ENCODE data around the gene WDR17.

DNA sequence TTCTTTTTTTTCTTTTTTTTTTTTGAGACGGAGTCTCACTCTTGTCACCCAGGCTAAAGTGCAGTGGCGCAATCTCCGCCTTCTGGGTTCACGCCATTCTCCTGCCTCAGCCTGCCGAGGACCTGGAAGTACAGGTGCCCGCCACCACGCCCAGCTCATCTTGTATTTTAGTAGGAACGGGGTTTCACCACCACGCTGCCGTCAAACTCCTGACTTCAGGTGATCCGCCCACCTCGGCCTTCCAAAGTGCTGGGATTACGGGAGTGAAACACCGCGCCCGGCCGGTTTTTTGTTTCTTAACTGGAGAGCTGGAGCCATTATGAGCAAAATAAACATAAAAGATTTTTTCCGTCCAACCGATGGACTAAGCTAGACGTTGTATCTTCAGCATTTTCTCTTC is 1.9 kb upstream of the WDR17 start:
- TF ChIP-seq, protein P1, sequence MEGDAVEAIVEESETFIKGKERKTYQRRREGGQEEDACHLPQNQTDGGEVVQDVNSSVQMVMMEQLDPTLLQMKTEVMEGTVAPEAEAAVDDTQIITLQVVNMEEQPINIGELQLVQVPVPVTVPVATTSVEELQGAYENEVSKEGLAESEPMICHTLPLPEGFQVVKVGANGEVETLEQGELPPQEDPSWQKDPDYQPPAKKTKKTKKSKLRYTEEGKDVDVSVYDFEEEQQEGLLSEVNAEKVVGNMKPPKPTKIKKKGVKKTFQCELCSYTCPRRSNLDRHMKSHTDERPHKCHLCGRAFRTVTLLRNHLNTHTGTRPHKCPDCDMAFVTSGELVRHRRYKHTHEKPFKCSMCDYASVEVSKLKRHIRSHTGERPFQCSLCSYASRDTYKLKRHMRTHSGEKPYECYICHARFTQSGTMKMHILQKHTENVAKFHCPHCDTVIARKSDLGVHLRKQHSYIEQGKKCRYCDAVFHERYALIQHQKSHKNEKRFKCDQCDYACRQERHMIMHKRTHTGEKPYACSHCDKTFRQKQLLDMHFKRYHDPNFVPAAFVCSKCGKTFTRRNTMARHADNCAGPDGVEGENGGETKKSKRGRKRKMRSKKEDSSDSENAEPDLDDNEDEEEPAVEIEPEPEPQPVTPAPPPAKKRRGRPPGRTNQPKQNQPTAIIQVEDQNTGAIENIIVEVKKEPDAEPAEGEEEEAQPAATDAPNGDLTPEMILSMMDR (IDR thresholded peaks at IDR 0.05; ENCODE audit: insufficient read depth, low read depth, low read length) = no peak
- TF ChIP-seq EZH2 (IDR thresholded peaks at IDR 0.05; ENCODE audit: insufficient read depth, low read length) = no peak
